WTC11 (cell line): ENCODE data around the gene MAGEB17. TPM values are rescaled to one million over a fixed set of nuclear protein-coding genes. Genes with fewer than 3 reads are reported as not detected.

Experiments used
- ATAC-seq: fragments of 200-7000 bp; cut with Tn5 transposase; 2 replicates; pipeline ENCODE4 v1.10.0; 2021; ENCODE audit warnings: mild to moderate bottlenecking, moderate library complexity
- CTCF ChIA-PET: fragments of 300-600 bp; sonication (Branson Sonifier 250); formaldehyde crosslinking; loops from one replicate; lab custom pipeline; 2021; ENCODE audit warnings: antibody characterized with exemption; lab: Charles Lee
- POLR2A ChIA-PET: fragments of 350-600 bp; sonication (Branson Sonifier 250); formaldehyde crosslinking; loops from one replicate; lab custom pipeline; 2021; ENCODE audit warnings: antibody characterized with exemption; lab: Charles Lee
- DNase-seq: peaks from one replicate; pipeline ENCODE4 v3.0.0; 2021; ENCODE audit warnings: low spot score
- H3K27ac Mint-ChIP-seq: 2 replicates; pipeline ENCODE4 v1.8.0; 2021; ENCODE audit warnings: mixed read lengths
- H3K27me3 Mint-ChIP-seq: 2 replicates; pipeline ENCODE4 v1.8.0; 2021; ENCODE audit warnings: low read depth, mild to moderate bottlenecking, moderate library complexity, mixed read lengths
- H3K36me3 Mint-ChIP-seq: 2 replicates; pipeline ENCODE4 v1.8.0; 2021; ENCODE audit warnings: mixed read lengths
- H3K4me1 Mint-ChIP-seq: 2 replicates; pipeline ENCODE4 v1.8.0; 2022; ENCODE audit warnings: mixed read lengths
- H3K4me3 Mint-ChIP-seq: 2 replicates; pipeline ENCODE4 v1.8.0; 2021; ENCODE audit warnings: mild to moderate bottlenecking, moderate library complexity, mixed read lengths
- H3K9me3 Mint-ChIP-seq: 2 replicates; pipeline ENCODE4 v1.8.0; 2021; ENCODE audit warnings: mixed read lengths
- AR ChIP-seq: fragments of 250-450 bp; sonication (Bioruptor Pico); IDR thresholded peaks from 2 replicates; pipeline ENCODE4 v1.9.0; 2021; ENCODE audit warnings: mild to moderate bottlenecking
- CREM ChIP-seq: sonication (generic); formaldehyde crosslinking; IDR thresholded peaks from 2 replicates; pipeline ENCODE4 v1.8.1; 2022; ENCODE audit warnings: mild to moderate bottlenecking, missing genetic modification reagents, moderate library complexity
- FOXP4 ChIP-seq: sonication (generic); formaldehyde crosslinking; IDR thresholded peaks from 2 replicates; pipeline ENCODE4 v1.8.0; 2022; ENCODE audit warnings: mild to moderate bottlenecking, missing genetic modification reagents
- HMGXB4 ChIP-seq: sonication (generic); formaldehyde crosslinking; IDR thresholded peaks from 2 replicates; pipeline ENCODE4 v1.8.1; 2023; ENCODE audit warnings: mild to moderate bottlenecking, moderate library complexity, missing genetic modification reagents
- JAZF1 ChIP-seq: fragments of 250-450 bp; sonication (Bioruptor Pico); IDR thresholded peaks from 2 replicates; pipeline ENCODE4 v1.9.0; 2021; ENCODE audit warnings: moderate library complexity, mild to moderate bottlenecking, inconsistent platforms
- KAT7 ChIP-seq: sonication (generic); formaldehyde crosslinking; IDR thresholded peaks from 2 replicates; pipeline ENCODE4 v1.8.1; 2023; ENCODE audit warnings: missing genetic modification reagents, mild to moderate bottlenecking, borderline replicate concordance
- NFATC4 ChIP-seq: fragments of 250-450 bp; sonication (Bioruptor Pico); IDR thresholded peaks from 2 replicates; pipeline ENCODE4 v1.9.0; 2021; ENCODE audit warnings: mild to moderate bottlenecking
- OVOL2 ChIP-seq: fragments of 250-450 bp; sonication (Bioruptor Pico); IDR thresholded peaks from 2 replicates; pipeline ENCODE4 v1.9.0; 2021; ENCODE audit warnings: mild to moderate bottlenecking, borderline replicate concordance
- TEAD4 ChIP-seq: sonication (generic); formaldehyde crosslinking; IDR thresholded peaks from 2 replicates; pipeline ENCODE4 v1.8.0; 2022; ENCODE audit warnings: mild to moderate bottlenecking, missing genetic modification reagents
- TP53 ChIP-seq: sonication (generic); formaldehyde crosslinking; IDR thresholded peaks from 2 replicates; pipeline ENCODE4 v1.8.1; 2023; ENCODE audit warnings: mild to moderate bottlenecking, missing genetic modification reagents
- total RNA-seq: library from RNA; stranded (reverse); gene quantifications from 3 replicates; pipeline ENCODE4 v1.2.3, GENCODE V29; 2021
- TF ChIP-seq, protein P1 (sequence below): fragments of 250-450 bp; sonication (Bioruptor Pico); IDR thresholded peaks from 2 replicates; pipeline ENCODE4 v1.9.0; 2021; ENCODE audit warnings: moderate library complexity, mild to moderate bottlenecking, inconsistent platforms, borderline replicate concordance
- TF ChIP-seq, protein P2 (sequence below): sonication (generic); formaldehyde crosslinking; IDR thresholded peaks from 2 replicates; pipeline ENCODE4 v1.8.0; 2023; ENCODE audit warnings: missing genetic modification reagents, mild to moderate bottlenecking, borderline replicate concordance
- TF ChIP-seq, protein P3 (sequence below): sonication (generic); formaldehyde crosslinking; IDR thresholded peaks from 2 replicates; pipeline ENCODE4 v1.8.1; 2023; ENCODE audit warnings: mild to moderate bottlenecking, missing genetic modification reagents
- TF ChIP-seq, protein P4 (sequence below): sonication (generic); formaldehyde crosslinking; IDR thresholded peaks from 2 replicates; pipeline ENCODE4 v1.8.1; 2023; ENCODE audit warnings: mild to moderate bottlenecking, missing genetic modification reagents
- TF ChIP-seq, protein P5 (sequence below): sonication (generic); formaldehyde crosslinking; conservative IDR thresholded peaks from 2 replicates; pipeline ENCODE4 v1.8.1; 2023; ENCODE audit warnings: mild to moderate bottlenecking, low read depth, missing genetic modification reagents, moderate library complexity

MAGEB17 gene
- total RNA-seq, 1 experiment from 2014 or later = 0.63 TPM

- TF ChIP-seq FOXP4 (CRISPR knock-in tag) (no peak), TP53 (CRISPR knock-in tag) (no peak), HMGXB4 (CRISPR knock-in tag) (no peak)
- TF ChIP-seq, protein P1, sequence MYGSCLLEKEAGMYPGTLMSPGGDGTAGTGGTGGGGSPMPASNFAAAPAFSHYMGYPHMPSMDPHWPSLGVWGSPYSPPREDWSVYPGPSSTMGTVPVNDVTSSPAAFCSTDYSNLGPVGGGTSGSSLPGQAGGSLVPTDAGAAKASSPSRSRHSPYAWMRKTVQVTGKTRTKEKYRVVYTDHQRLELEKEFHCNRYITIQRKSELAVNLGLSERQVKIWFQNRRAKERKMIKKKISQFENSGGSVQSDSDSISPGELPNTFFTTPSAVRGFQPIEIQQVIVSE = no peak
- TF ChIP-seq, all 79 proteins: peak for 0
These were observed 29.2 kb upstream of the MAGEB17 start (continued) for GRCh38 chrX:16138108-16138427.

DNA sequence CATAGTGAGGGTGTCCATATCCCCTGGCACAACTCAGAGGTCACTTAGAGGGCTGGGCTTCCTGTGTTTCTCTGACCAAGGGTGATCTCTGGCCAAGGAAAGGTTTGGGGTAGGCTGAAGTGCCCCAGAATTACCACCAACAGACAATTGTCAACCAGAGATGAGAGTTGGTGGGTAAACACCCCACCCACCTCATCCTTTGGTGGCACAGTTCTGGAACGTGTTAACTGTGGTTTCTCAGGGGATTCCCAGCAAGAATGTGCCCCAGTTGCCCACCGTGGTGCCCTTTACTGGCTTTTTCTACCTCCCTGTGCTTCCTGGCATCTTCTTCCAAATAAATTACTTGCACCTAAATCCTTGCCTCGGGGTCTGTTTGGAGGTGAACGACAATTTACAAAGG is 26.8 kb upstream of the MAGEB17 start:
- Mint-ChIP-seq H3K9me3 (peaks cover 19% of the 10 kb centered on the region), H3K27me3 (no peaks in the 10 kb centered on the region), H3K4me1 (peaks cover 10% of the 10 kb centered on the region), H3K27ac (no peak overlapping the region), H3K36me3 (peaks cover 28% of the 10 kb centered on the region), H3K4me3 (no peak overlapping the region)
- ATAC-seq (no peak), DNase-seq (no peak)
- CTCF ChIA-PET = no interaction called here
- POLR2A ChIA-PET = no interaction called here
- TF ChIP-seq CREM (CRISPR knock-in tag) (no peak), TEAD4 (CRISPR knock-in tag) (no peak), AR (no peak), NFATC4 (no peak), FOXP4 (CRISPR knock-in tag) (no peak), OVOL2 (CRISPR knock-in tag) (no peak), JAZF1 (no peak), KAT7 (no peak)
- TF ChIP-seq, protein P2, sequence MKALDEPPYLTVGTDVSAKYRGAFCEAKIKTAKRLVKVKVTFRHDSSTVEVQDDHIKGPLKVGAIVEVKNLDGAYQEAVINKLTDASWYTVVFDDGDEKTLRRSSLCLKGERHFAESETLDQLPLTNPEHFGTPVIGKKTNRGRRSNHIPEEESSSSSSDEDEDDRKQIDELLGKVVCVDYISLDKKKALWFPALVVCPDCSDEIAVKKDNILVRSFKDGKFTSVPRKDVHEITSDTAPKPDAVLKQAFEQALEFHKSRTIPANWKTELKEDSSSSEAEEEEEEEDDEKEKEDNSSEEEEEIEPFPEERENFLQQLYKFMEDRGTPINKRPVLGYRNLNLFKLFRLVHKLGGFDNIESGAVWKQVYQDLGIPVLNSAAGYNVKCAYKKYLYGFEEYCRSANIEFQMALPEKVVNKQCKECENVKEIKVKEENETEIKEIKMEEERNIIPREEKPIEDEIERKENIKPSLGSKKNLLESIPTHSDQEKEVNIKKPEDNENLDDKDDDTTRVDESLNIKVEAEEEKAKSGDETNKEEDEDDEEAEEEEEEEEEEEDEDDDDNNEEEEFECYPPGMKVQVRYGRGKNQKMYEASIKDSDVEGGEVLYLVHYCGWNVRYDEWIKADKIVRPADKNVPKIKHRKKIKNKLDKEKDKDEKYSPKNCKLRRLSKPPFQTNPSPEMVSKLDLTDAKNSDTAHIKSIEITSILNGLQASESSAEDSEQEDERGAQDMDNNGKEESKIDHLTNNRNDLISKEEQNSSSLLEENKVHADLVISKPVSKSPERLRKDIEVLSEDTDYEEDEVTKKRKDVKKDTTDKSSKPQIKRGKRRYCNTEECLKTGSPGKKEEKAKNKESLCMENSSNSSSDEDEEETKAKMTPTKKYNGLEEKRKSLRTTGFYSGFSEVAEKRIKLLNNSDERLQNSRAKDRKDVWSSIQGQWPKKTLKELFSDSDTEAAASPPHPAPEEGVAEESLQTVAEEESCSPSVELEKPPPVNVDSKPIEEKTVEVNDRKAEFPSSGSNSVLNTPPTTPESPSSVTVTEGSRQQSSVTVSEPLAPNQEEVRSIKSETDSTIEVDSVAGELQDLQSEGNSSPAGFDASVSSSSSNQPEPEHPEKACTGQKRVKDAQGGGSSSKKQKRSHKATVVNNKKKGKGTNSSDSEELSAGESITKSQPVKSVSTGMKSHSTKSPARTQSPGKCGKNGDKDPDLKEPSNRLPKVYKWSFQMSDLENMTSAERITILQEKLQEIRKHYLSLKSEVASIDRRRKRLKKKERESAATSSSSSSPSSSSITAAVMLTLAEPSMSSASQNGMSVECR (CRISPR knock-in tag) = no peak
- TF ChIP-seq, protein P3, sequence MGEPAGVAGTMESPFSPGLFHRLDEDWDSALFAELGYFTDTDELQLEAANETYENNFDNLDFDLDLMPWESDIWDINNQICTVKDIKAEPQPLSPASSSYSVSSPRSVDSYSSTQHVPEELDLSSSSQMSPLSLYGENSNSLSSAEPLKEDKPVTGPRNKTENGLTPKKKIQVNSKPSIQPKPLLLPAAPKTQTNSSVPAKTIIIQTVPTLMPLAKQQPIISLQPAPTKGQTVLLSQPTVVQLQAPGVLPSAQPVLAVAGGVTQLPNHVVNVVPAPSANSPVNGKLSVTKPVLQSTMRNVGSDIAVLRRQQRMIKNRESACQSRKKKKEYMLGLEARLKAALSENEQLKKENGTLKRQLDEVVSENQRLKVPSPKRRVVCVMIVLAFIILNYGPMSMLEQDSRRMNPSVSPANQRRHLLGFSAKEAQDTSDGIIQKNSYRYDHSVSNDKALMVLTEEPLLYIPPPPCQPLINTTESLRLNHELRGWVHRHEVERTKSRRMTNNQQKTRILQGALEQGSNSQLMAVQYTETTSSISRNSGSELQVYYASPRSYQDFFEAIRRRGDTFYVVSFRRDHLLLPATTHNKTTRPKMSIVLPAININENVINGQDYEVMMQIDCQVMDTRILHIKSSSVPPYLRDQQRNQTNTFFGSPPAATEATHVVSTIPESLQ (CRISPR knock-in tag) = no peak
- TF ChIP-seq, protein P4, sequence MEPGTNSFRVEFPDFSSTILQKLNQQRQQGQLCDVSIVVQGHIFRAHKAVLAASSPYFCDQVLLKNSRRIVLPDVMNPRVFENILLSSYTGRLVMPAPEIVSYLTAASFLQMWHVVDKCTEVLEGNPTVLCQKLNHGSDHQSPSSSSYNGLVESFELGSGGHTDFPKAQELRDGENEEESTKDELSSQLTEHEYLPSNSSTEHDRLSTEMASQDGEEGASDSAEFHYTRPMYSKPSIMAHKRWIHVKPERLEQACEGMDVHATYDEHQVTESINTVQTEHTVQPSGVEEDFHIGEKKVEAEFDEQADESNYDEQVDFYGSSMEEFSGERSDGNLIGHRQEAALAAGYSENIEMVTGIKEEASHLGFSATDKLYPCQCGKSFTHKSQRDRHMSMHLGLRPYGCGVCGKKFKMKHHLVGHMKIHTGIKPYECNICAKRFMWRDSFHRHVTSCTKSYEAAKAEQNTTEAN = no peak
- TF ChIP-seq, protein P5, sequence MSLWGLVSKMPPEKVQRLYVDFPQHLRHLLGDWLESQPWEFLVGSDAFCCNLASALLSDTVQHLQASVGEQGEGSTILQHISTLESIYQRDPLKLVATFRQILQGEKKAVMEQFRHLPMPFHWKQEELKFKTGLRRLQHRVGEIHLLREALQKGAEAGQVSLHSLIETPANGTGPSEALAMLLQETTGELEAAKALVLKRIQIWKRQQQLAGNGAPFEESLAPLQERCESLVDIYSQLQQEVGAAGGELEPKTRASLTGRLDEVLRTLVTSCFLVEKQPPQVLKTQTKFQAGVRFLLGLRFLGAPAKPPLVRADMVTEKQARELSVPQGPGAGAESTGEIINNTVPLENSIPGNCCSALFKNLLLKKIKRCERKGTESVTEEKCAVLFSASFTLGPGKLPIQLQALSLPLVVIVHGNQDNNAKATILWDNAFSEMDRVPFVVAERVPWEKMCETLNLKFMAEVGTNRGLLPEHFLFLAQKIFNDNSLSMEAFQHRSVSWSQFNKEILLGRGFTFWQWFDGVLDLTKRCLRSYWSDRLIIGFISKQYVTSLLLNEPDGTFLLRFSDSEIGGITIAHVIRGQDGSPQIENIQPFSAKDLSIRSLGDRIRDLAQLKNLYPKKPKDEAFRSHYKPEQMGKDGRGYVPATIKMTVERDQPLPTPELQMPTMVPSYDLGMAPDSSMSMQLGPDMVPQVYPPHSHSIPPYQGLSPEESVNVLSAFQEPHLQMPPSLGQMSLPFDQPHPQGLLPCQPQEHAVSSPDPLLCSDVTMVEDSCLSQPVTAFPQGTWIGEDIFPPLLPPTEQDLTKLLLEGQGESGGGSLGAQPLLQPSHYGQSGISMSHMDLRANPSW (CRISPR knock-in tag) = no peak
